K562 (cell line): Measurements from ENCODE around the gene GNG14. TPM values are rescaled to one million over a fixed set of nuclear protein-coding genes. Genes with fewer than 3 reads are reported as not detected.

Experiments
- ATAC-seq: fragments of 200-7000 bp; cut with Tn5 transposase; 3 replicates; pipeline ENCODE4 v1.9.1; 2020; ENCODE audit warnings: moderate library complexity
- BruUV-seq: library from RNA; stranded (reverse); fragments of 400-500 nt; replicated peaks from 2 replicates; lab custom pipeline; 2021; lab: Mats Ljungman, UMichigan
- CTCF ChIA-PET: fragments of 300-600 bp; formaldehyde crosslinking; extraction: SDS; loops from one replicate; lab custom pipeline; 2021; ENCODE audit warnings: low intra/inter-chr PET ratio; lab: Yijun Ruan, JAX
- POLR2A ChIA-PET: fragments of 300-600, 350-650 bp; sonication (Branson Sonifier 250); formaldehyde crosslinking; extraction: SDS; loops from one replicate; lab custom pipeline; 2021; ENCODE audit warnings: antibody characterized with exemption, inconsistent platforms; lab: Yijun Ruan, JAX
- DNase-seq, 4 experiments: peaks; one replicate each; pipeline versions ENCODE4 v3.0.0 to v3.0.0-alpha.2; 2011 to 2018; ENCODE audit warnings: low spot score in 3 of 4, mixed read lengths in 3 of 4; ENCODE audit errors: extremely low read depth in 1 of 4
- FAIRE-seq: peaks from 2 replicates; lab custom pipeline; 2011; peaks lifted over from hg19 to GRCh38; lab: Jason Lieb, UNC
- H2AFZ ChIP-seq: 2 replicates; pipeline ENCODE4 v1.6.0; 2011; ENCODE audit warnings: low read depth, low read length, control low read depth, inconsistent platforms
- H3K27ac ChIP-seq: fragments of 200-600 bp; 3 replicates; pipeline ENCODE4 v1.8.0; 2011; ENCODE audit warnings: low read depth, mild to moderate bottlenecking, control low read depth, inconsistent platforms, low read length, moderate library complexity, mixed read lengths; ENCODE audit errors: extremely low read depth
- H3K27me3 ChIP-seq, 2 experiments: fragments of 300-600 bp in 1 of 2; 2 replicates in 1 of 2; 3 replicates in 1 of 2; pipeline versions ENCODE4 v1.6.0 to v1.8.0; 2011; ENCODE audit warnings: inconsistent platforms in 2 of 2, low read length in 2 of 2, mild to moderate bottlenecking in 1 of 2, mixed read lengths in 1 of 2, moderate library complexity in 1 of 2; ENCODE audit not compliant: control insufficient read depth in 2 of 2, insufficient read depth in 2 of 2
- H3K36me3 ChIP-seq: fragments of 300-600 bp; 3 replicates; pipeline ENCODE4 v1.8.0; 2011; ENCODE audit warnings: mild to moderate bottlenecking, low read length, inconsistent platforms; ENCODE audit not compliant: control insufficient read depth, insufficient read depth
- H3K4me1 ChIP-seq, 2 experiments: fragments of 200-600 bp in 1 of 2; replicated peaks in 1 of 2; 2 replicates in 1 of 2; 3 replicates in 1 of 2; pipeline versions ENCODE4 v1.5.1 to v1.8.0; 2011; ENCODE audit warnings: inconsistent platforms in 2 of 2, low read length in 2 of 2, mild to moderate bottlenecking in 1 of 2, mixed read lengths in 1 of 2, moderate library complexity in 1 of 2; ENCODE audit not compliant: control insufficient read depth in 2 of 2, insufficient read depth in 2 of 2
- H3K4me2 ChIP-seq: 2 replicates; pipeline ENCODE4 v1.6.1; 2011; ENCODE audit warnings: low read length, control low read depth, inconsistent platforms, mixed read lengths; ENCODE audit not compliant: insufficient read depth
- H3K4me3 ChIP-seq: fragments of 200-600 bp; sonication (generic), shearing (Covaris generic); 2 replicates; pipeline ENCODE4 v1.5.1; 2016; ENCODE audit warnings: control low read depth, inconsistent platforms
- H3K79me2 ChIP-seq: fragments of 200-600 bp; 3 replicates; pipeline ENCODE4 v1.8.0; 2011; ENCODE audit warnings: low read length, inconsistent platforms; ENCODE audit not compliant: control insufficient read depth, insufficient read depth
- H3K9ac ChIP-seq, 2 experiments: 2 replicates each; pipeline versions ENCODE4 v1.6.0 to v1.6.1; 2011; ENCODE audit warnings: low read depth in 2 of 2, low read length in 2 of 2, control low read depth in 1 of 2, inconsistent platforms in 1 of 2, mild to moderate bottlenecking in 1 of 2, mixed read lengths in 1 of 2; ENCODE audit not compliant: insufficient read depth in 1 of 2
- H3K9me1 ChIP-seq: one replicate; pipeline ENCODE4 v1.6.0; 2011; ENCODE audit warnings: inconsistent platforms, mild to moderate bottlenecking, low read length, moderate library complexity; ENCODE audit not compliant: control insufficient read depth, insufficient read depth
- H3K9me3 ChIP-seq: replicated peaks from 2 replicates; pipeline ENCODE4 v1.5.1; 2011; ENCODE audit warnings: low read depth, low read length, inconsistent platforms; ENCODE audit not compliant: control insufficient read depth, insufficient read depth
- H4K20me1 ChIP-seq: replicated peaks from 2 replicates; pipeline ENCODE4 v1.6.1; 2011; ENCODE audit warnings: low read length, inconsistent platforms, mixed read lengths; ENCODE audit not compliant: control insufficient read depth, insufficient read depth
- HIVEP1 ChIP-seq: fragments of 250-450 bp; sonication (Bioruptor Pico); IDR thresholded peaks from 2 replicates; pipeline ENCODE4 v1.4.0; 2020; ENCODE audit warnings: mild to moderate bottlenecking
- ZNF121 ChIP-seq: sonication (generic); formaldehyde crosslinking; conservative IDR thresholded peaks from 2 replicates; pipeline ENCODE4 v1.8.0; 2022; ENCODE audit warnings: missing genetic modification reagents
- ZNF253 ChIP-seq: fragments of 250-450 bp; sonication (Bioruptor Pico); conservative IDR thresholded peaks from 2 replicates; pipeline ENCODE4 v1.6.1; 2021; ENCODE audit warnings: mild to moderate bottlenecking
- WGBS: fragments of 100-300 bp; shearing (Covaris generic); methylation state at CpG from one replicate; pipeline ENCODE4 v1.1.6; 2016; ENCODE audit warnings: low coverage, mixed read lengths; ENCODE audit not compliant: insufficient coverage; ENCODE audit errors: missing lambda C conversion rate; 5-methylcytosine and 5-hydroxymethylcytosine counted together
- in situ Hi-C: fragments of 300-500 bp; cut with MboI; formaldehyde crosslinking; loops from 4 replicates; pipeline ENCODE4 v1.15.0; 2018; ENCODE audit warnings: inconsistent platforms, mixed read lengths
- intact Hi-C: fragments of 100-400 bp; cut with micrococcal nuclease; formaldehyde crosslinking; loops from 2 replicates; pipeline ENCODE4 v1.14.2; 2022
- polyA plus RNA-seq, 8 experiments: library from polyadenylated mRNA; depleted of rRNA in 4 of 8; stranded (reverse) in 5 of 8; unstranded in 3 of 8; fragments of >200 nt; fragmentation: Nextera tagmentation in 2 of 8; fragmentation: Illumina TruSeq in 1 of 8; extraction: Ambion mirVana in 2 of 8; extraction: Trizol in 1 of 8; gene quantifications; 2 replicates each; pipeline versions ENCODE4 v1.2.1 to v1.2.3, GENCODE V29; 2011 to 2014; ENCODE audit warnings: inconsistent platforms in 1 of 8, missing spikeins in 1 of 8
- total RNA-seq, 7 experiments: library from RNA; depleted of rRNA in 6 of 7; stranded (reverse); fragments of >200 nt in 6 of 7; fragmentation: Illumina TruSeq in 2 of 7; extraction: Trizol in 2 of 7; gene quantifications; 2 replicates each; pipeline versions ENCODE4 v1.2.1 to v1.2.3, GENCODE V29; 2011 to 2021; ENCODE audit warnings: low replicate concordance in 1 of 7
- TF ChIP-seq, protein P1 (sequence below): fragments of 250-450 bp; sonication (Bioruptor Pico); IDR thresholded peaks from 2 replicates; pipeline ENCODE4 v1.8.0; 2021; ENCODE audit warnings: mild to moderate bottlenecking, moderate library complexity

The GNG14 gene
- total and polyA plus RNA-seq, 9 of the 15 experiments (the other 6 are each of a cell fraction or from before 2014, with no cell fraction given): not detected

GRCh38 chr19:12638611-12639182, 49.1 kb upstream of the GNG14 start:
- no peak overlapping the region for H2AFZ ChIP-seq
- 75% methylated on average over 18 of the region's 22 CpGs for WGBS
- POLR2A ChIA-PET: no interaction called here
- peaks cover 2 to 13% of the 10 kb centered on the region in 2 experiments; a peak in 2 of 5 replicates for H3K4me1 ChIP-seq
- no peak overlapping the region for H3K4me3 ChIP-seq
- DNase-seq (no peak), ATAC-seq (no peak), FAIRE-seq (no peak)
- in situ Hi-C loops: no loop called here
- H4K20me1 ChIP-seq: no peaks in the 10 kb centered on the region
- no peak overlapping the region for H3K9ac ChIP-seq
- no peaks in the 10 kb centered on the region for H3K9me1 ChIP-seq
- CTCF ChIA-PET: no interaction called here
- no peak overlapping the region for H3K27ac ChIP-seq
- no peak overlapping the region for H3K4me2 ChIP-seq
- H3K79me2 ChIP-seq: no peaks in the 10 kb centered on the region
- TF ChIP-seq, protein P1, sequence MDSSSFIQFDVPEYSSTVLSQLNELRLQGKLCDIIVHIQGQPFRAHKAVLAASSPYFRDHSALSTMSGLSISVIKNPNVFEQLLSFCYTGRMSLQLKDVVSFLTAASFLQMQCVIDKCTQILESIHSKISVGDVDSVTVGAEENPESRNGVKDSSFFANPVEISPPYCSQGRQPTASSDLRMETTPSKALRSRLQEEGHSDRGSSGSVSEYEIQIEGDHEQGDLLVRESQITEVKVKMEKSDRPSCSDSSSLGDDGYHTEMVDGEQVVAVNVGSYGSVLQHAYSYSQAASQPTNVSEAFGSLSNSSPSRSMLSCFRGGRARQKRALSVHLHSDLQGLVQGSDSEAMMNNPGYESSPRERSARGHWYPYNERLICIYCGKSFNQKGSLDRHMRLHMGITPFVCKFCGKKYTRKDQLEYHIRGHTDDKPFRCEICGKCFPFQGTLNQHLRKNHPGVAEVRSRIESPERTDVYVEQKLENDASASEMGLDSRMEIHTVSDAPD (CRISPR knock-in tag): no peak
- TF ChIP-seq ZNF121 (CRISPR knock-in tag) (peak; percentile 93), HIVEP1 (CRISPR knock-in tag) (no peak), ZNF253 (CRISPR knock-in tag) (no peak)
- intact Hi-C loops: no loop called here
- no peaks in the 10 kb centered on the region for H3K27me3 ChIP-seq
- BruUV-seq: no TSS peak
- no peaks in the 10 kb centered on the region for H3K36me3 ChIP-seq
- H3K9me3 ChIP-seq: 0 out of 2 replicates have a peak, but pooled peaks cover 6% of the 10 kb centered on the region
